Stimulated activated CD4-positive, alpha-beta T cell treated with anti-CD3 and anti-CD28 coated beads, TNF-alpha, amount 100 ng/mL, for 4 hours (primary cell): ENCODE results near the gene STARD7.
A peak's percentile ranks its signal among the peaks of the same experiment; 100 is the strongest.
"Not testable (repeated sequence)": the region's sequence is repeated elsewhere in the genome, so short reads cannot be mapped to it uniquely, and the experiment has no call there.

Source experiments
- DNase-seq, 3 experiments: peaks; one replicate each; pipeline ENCODE4 v3.0.0-alpha.2; 2020; ENCODE audit warnings: low read depth in 3 of 3

STARD7 gene

GRCh38 chr2:96164459-96165184, 44.0 kb downstream of the STARD7 start:
- DNase-seq = peak in 1 of 3 experiments; percentile 32

- peak in 2 of 3 experiments; percentile 77 to 80 for DNase-seq
These were observed 44.7 kb downstream of the STARD7 start for GRCh38 chr2:96163768-96164429.

- DNase-seq = no peak
These were observed 45.2 kb downstream of the STARD7 start for GRCh38 chr2:96163415-96163767.

- DNase-seq = no peak
These were observed 46.7 kb downstream of the STARD7 start for GRCh38 chr2:96161898-96162297.

GRCh38 chr2:96160366-96160765, 48.3 kb downstream of the STARD7 start:
- not testable (repeated sequence) for DNase-seq

GRCh38 chr2:96159084-96159830, 49.4 kb downstream of the STARD7 start:
- peak in 1 of 3 experiments; percentile 32 for DNase-seq

- DNase-seq = no peak
These were observed 50.1 kb downstream of the STARD7 start for GRCh38 chr2:96158554-96158940.

GRCh38 chr2:96157649-96158553, 50.7 kb downstream of the STARD7 start:
- peak; percentile 86 to 92 (median 90) for DNase-seq

- DNase-seq = no peak
These were observed 51.5 kb downstream of the STARD7 start for GRCh38 chr2:96156926-96157648.

- DNase-seq = no peak
These were observed 52.4 kb downstream of the STARD7 start for GRCh38 chr2:96156011-96156820.

- no peak for DNase-seq
These were observed 53.9 kb downstream of the STARD7 start for GRCh38 chr2:96154506-96155380.

GRCh38 chr2:96153991-96154431, 54.6 kb downstream of the STARD7 start:
- DNase-seq = no peak

GRCh38 chr2:96153291-96153713, 55.3 kb downstream of the STARD7 start:
- DNase-seq = no peak

GRCh38 chr2:96152304-96153161, 56.1 kb downstream of the STARD7 start:
- no peak for DNase-seq

GRCh38 chr2:96151595-96152303, 56.9 kb downstream of the STARD7 start:
- DNase-seq = no peak

GRCh38 chr2:96150791-96151594, 57.6 kb downstream of the STARD7 start:
- DNase-seq = no peak
